Stimulated activated CD4-positive, alpha-beta T cell treated with anti-CD3 and anti-CD28 coated beads, Interleukin-15, amount 100 ng/mL, for 24 hours (primary cell): ENCODE results near the gene MAML3.

Experiments
- DNase-seq: peaks from one replicate; pipeline ENCODE4 v3.0.0-alpha.2; 2020

The MAML3 gene

GRCh38 chr4:140097572-140097971 is 56.4 kb downstream of the MAML3 start:
- DNase-seq: no peak

- DNase-seq: no peak
Observed at GRCh38 chr4:140096921-140097320, 57.1 kb downstream of the MAML3 start.

- peak; percentile 32 for DNase-seq
Observed at GRCh38 chr4:140096483-140096861, 57.5 kb downstream of the MAML3 start.

GRCh38 chr4:140095694-140096482 is 58.1 kb downstream of the MAML3 start:
- DNase-seq: peak; percentile 78

GRCh38 chr4:140094438-140095420 is 59.3 kb downstream of the MAML3 start:
- peak; percentile 77 for DNase-seq

- peak; percentile 22 for DNase-seq
Observed at GRCh38 chr4:140092094-140092851, 61.7 kb downstream of the MAML3 start.

GRCh38 chr4:140091305-140091704 is 62.7 kb downstream of the MAML3 start:
- no peak for DNase-seq

GRCh38 chr4:140090215-140090731 is 63.7 kb downstream of the MAML3 start:
- DNase-seq: no peak

GRCh38 chr4:140089216-140089615 is 64.8 kb downstream of the MAML3 start:
- no peak for DNase-seq

GRCh38 chr4:140088323-140088967 is 65.5 kb downstream of the MAML3 start:
- DNase-seq: no peak

GRCh38 chr4:140085881-140086280 is 68.1 kb downstream of the MAML3 start:
- no peak for DNase-seq

- no peak for DNase-seq
Observed at GRCh38 chr4:140085062-140085622, 68.8 kb downstream of the MAML3 start.

GRCh38 chr4:140084385-140084784 is 69.6 kb downstream of the MAML3 start:
- no peak for DNase-seq

- no peak for DNase-seq
Observed at GRCh38 chr4:140082391-140082755, 71.6 kb downstream of the MAML3 start.

- no peak for DNase-seq
Observed at GRCh38 chr4:140081641-140082390, 72.2 kb downstream of the MAML3 start.

GRCh38 chr4:140080883-140081282 is 73.1 kb downstream of the MAML3 start:
- DNase-seq: no peak

GRCh38 chr4:140078366-140078765 is 75.6 kb downstream of the MAML3 start:
- DNase-seq: no peak

- DNase-seq: no peak
Observed at GRCh38 chr4:140076307-140076706, 77.7 kb downstream of the MAML3 start.

GRCh38 chr4:140071806-140072205 is 82.2 kb downstream of the MAML3 start:
- peak; percentile 80 for DNase-seq

- DNase-seq: no peak
Observed at GRCh38 chr4:140070973-140071372, 83.0 kb downstream of the MAML3 start.

GRCh38 chr4:140070366-140070765 is 83.6 kb downstream of the MAML3 start:
- DNase-seq: no peak
